AG09309 (cell line): ENCODE data around the gene MLYCD.
A peak's percentile ranks its signal among the peaks of the same experiment; 100 is the strongest.

Source experiments
- DNase-seq: peaks from one replicate; pipeline ENCODE4 v3.0.0-alpha.2; 2010; ENCODE audit warnings: low read depth
- H3K4me3 ChIP-seq: 2 replicates; pipeline ENCODE4 v1.5.1; 2011; ENCODE audit warnings: mild to moderate bottlenecking, low read depth, low read length, moderate library complexity; ENCODE audit not compliant: control insufficient read depth
- TF ChIP-seq, protein P1 (sequence below): IDR thresholded peaks from 2 replicates; pipeline ENCODE4 v1.5.1; 2011; ENCODE audit warnings: mild to moderate bottlenecking, low read depth, low read length, inconsistent platforms; ENCODE audit not compliant: insufficient read depth, control insufficient read depth; ENCODE audit errors: missing control alignments

The MLYCD gene

DNA sequence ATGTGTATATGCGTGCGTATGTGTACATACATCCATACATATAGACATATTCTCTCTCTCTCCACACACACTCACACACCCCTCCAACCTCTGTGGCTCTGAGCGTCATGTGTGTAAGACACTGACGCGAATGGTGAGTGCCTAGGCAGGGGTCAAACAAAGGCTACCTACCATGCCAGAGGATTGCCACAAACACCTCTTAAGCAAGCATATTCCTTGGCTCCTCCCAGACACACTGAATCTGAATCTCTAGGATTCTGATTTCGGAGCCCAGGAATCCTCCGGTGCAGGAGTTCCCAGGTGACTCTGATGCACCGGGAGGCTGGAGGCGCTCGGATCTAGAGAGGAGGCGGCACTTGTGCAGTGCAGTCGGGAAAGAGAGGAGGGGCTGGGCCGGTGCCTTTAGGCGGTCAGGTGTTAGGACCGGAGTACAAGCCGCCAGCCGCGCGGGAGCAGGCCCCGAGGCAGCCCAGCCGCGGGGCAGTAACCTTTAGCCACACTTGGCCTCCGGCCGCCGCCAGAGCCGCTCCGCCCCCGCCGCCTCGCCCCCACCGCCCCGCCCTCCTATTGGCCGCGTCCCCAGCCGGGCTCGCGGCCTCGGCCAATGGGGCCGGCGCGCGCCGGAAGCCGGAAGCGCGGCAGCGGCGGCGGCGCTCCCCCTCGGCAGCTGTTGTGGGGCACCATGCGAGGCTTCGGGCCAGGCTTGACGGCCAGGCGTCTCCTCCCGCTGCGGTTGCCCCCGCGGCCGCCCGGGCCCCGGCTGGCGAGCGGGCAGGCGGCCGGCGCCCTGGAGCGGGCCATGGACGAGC, at the start of gene MLYCD:
Gene MLYCD, plus strand, starts transcription at position 653 of the 809 bp plus-strand sequence. Its CDS starts 30 bp downstream, at position 683.
- TF ChIP-seq, protein P1, sequence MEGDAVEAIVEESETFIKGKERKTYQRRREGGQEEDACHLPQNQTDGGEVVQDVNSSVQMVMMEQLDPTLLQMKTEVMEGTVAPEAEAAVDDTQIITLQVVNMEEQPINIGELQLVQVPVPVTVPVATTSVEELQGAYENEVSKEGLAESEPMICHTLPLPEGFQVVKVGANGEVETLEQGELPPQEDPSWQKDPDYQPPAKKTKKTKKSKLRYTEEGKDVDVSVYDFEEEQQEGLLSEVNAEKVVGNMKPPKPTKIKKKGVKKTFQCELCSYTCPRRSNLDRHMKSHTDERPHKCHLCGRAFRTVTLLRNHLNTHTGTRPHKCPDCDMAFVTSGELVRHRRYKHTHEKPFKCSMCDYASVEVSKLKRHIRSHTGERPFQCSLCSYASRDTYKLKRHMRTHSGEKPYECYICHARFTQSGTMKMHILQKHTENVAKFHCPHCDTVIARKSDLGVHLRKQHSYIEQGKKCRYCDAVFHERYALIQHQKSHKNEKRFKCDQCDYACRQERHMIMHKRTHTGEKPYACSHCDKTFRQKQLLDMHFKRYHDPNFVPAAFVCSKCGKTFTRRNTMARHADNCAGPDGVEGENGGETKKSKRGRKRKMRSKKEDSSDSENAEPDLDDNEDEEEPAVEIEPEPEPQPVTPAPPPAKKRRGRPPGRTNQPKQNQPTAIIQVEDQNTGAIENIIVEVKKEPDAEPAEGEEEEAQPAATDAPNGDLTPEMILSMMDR, result no peak
- H3K4me3 ChIP-seq, result peak within 1 kb of the TSS; percentile 61
- no peak for DNase-seq

DNA sequence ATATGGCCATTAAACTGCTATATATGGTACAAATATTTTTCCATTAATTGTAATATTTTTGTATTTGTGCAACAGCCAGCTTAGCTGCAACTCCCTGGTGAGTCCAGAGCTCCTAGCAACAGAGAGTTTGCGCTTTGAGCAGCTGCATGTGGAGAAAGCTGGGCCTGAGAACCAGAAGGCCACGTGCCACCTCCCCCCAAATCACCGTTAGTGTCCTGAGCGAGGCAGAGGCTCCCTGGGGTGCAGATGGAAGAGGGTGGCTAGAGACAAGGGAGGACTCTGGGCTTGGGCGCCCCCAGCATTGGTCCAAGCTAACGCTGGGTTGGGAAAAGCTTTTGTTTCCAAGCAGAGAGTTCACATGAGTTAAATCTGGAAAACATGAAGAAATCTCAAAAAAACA, 49.5 kb upstream of the MLYCD start:
- no peak overlapping the region for H3K4me3 ChIP-seq
- TF ChIP-seq, protein P1, result no peak
- no peak for DNase-seq

DNA sequence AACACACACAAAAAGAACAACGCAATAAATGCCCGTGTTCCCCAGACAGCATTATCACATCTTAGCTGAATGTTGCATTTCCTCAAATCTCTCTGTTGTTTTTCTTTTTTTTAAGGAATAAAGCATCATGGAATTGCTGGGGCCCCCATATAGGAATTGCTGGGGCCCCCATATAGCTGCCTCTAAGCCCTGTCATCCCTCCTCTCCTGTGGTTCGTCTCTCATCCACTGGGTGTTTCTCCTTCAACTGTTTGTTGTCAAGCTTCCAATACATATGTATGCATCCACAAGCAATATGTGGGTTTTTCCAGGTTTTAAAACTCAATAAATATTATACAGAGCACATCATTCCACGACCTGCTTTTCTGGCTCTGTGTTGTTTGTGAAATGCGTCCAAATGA, 48.0 kb upstream of the MLYCD start:
- DNase-seq, result no peak
- no peak overlapping the region for H3K4me3 ChIP-seq
- TF ChIP-seq, protein P1, result no peak

DNA sequence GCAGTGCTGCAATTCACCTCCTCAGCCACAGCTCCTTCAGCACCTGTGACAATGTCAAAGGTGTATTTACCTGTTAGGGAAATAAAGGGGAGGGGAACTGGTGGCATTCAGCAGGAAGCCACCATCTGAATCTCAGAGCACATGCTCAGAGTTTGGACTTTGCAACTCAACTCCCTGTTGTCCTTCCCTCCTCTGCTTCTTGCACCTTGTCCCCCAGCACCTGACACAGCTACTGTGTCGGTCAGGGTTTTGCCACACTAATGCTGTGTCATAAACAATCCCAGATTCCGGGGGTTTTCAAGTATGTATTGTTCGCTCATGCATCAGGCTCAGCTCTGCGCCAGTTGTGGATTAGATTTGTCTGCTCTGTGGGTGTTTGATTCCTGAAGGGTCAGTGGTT, 47.4 kb upstream of the MLYCD start:
- DNase-seq, result no peak
- TF ChIP-seq, protein P1, result no peak
- H3K4me3 ChIP-seq, result no peak overlapping the region

DNA sequence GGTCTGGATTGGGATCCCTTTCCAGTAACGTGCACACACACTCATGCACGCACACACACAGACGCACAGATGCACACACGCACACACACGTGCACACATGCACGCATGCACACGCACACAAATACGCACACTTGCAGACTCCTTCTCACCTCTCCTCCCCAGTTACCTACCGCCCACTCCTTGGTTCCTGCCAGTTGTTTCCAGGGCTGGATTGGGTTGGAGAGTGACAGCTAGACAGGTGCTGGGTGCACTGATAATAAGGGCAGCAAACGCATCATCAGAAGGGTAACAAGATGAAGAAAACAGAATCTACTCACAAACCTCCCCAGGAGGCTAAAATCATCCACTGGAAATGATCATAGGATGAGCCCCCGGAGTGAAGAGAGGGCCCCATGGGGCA, 46.1 kb upstream of the MLYCD start:
- TF ChIP-seq, protein P1, result no peak
- no peak for DNase-seq
- no peak overlapping the region for H3K4me3 ChIP-seq

DNA sequence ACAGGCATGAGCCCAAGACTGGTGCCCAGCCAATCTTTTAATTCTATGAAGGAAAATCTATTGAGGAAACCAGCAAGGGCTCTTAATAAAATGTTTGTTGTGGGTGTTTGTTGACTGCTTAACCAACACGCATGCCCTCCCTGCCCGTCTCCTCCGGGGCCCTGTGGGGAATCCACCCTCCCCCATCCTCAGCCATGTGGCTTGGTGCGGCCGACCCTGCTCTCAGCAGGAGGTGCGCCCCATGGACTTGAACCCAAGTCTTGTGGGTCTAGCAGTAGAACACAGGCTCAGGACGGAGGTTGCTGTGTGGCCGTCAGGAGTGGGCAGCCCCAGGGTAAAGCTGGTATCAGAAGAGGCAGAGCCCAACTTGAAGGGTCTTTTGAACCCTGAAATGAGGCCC, 45.1 kb upstream of the MLYCD start:
- TF ChIP-seq, protein P1, result no peak
- DNase-seq, result no peak
- no peak overlapping the region for H3K4me3 ChIP-seq
